Measurements from ENCODE around the gene NAT14. TPM values are rescaled to one million over a fixed set of nuclear protein-coding genes. Genes with fewer than 3 reads are reported as not detected.

The NAT14 gene
- total RNA-seq, 1 experiment from 2014 or later, result 93.1 TPM

DNA sequence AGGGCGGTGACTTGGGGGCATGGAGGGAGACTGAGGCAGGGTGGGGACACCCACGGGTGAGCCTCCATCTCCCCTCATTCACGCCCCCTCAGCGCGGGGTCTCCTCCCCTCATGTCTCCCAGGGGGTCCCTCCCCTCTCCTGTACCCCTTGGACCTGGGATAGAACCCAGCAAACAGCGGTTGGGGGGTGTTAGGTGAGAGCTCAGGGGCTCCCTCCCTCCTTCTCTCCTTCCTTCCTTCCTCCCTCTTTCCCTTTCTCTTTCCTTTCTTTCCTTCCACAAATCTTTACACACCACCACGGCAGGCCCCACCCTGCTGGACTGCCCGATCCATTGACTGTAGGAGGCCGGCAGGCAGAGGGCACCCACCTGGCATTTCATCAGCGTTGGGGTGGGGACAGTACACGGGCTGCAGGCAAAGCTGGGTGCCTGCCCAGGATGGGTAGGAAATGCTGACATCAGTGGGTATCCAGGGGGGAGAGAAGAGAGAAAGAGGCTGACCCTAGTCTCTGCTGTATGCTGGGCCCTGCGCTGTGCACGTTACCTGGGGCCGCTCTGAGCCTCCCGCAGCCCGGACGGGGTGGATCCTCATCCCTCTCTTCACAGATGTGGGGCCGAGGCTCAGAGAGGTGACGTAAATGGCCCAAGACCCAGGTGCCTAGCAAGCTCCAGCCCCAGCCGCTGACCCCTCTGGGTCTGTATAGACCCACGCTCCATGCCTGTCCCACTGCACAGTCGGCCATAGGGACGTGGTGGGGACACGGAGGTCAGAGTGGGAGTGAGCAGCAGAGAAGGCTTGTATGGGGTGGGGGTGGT lies 6.8 kb downstream of the NAT14 start:
- ChIA-PET POLR2A (interaction anchor here (0.7 to 1.0 kb wide), 2 partner anchors 15 to 133 kb away, joined by 3 to 5 read pairs; no protein-coding TSS in a partner anchor), CTCF (interaction anchor here (1.2 kb wide), 1 partner anchor 24 kb away, joined by 4 read pairs; no protein-coding TSS in a partner anchor)
- no TSS peak for BruUV-seq (replicated peaks)
- DNase-seq (ENCODE audit: low read depth, low spot score) (no peak), ATAC-seq (0 out of 2 replicates have a peak, but pooled peaks have one; percentile 3)
- peaks cover 59% of the 10 kb centered on the region for H3K4me1 ChIP-seq (ENCODE audit: control insufficient read depth, insufficient read depth, low read length)
- TF ChIP-seq, protein P1, sequence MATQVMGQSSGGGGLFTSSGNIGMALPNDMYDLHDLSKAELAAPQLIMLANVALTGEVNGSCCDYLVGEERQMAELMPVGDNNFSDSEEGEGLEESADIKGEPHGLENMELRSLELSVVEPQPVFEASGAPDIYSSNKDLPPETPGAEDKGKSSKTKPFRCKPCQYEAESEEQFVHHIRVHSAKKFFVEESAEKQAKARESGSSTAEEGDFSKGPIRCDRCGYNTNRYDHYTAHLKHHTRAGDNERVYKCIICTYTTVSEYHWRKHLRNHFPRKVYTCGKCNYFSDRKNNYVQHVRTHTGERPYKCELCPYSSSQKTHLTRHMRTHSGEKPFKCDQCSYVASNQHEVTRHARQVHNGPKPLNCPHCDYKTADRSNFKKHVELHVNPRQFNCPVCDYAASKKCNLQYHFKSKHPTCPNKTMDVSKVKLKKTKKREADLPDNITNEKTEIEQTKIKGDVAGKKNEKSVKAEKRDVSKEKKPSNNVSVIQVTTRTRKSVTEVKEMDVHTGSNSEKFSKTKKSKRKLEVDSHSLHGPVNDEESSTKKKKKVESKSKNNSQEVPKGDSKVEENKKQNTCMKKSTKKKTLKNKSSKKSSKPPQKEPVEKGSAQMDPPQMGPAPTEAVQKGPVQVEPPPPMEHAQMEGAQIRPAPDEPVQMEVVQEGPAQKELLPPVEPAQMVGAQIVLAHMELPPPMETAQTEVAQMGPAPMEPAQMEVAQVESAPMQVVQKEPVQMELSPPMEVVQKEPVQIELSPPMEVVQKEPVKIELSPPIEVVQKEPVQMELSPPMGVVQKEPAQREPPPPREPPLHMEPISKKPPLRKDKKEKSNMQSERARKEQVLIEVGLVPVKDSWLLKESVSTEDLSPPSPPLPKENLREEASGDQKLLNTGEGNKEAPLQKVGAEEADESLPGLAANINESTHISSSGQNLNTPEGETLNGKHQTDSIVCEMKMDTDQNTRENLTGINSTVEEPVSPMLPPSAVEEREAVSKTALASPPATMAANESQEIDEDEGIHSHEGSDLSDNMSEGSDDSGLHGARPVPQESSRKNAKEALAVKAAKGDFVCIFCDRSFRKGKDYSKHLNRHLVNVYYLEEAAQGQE (IDR thresholded peaks at IDR 0.05; ENCODE audit: insufficient read depth in 1 of 2, low read depth in 2 of 2, low read length in 1 of 2), result no peak
- no peak for TF ChIP-seq SIN3A (IDR thresholded peaks at IDR 0.05; ENCODE audit: borderline replicate concordance, insufficient read depth, low read depth, low read length)
- TF ChIP-seq, protein P2, sequence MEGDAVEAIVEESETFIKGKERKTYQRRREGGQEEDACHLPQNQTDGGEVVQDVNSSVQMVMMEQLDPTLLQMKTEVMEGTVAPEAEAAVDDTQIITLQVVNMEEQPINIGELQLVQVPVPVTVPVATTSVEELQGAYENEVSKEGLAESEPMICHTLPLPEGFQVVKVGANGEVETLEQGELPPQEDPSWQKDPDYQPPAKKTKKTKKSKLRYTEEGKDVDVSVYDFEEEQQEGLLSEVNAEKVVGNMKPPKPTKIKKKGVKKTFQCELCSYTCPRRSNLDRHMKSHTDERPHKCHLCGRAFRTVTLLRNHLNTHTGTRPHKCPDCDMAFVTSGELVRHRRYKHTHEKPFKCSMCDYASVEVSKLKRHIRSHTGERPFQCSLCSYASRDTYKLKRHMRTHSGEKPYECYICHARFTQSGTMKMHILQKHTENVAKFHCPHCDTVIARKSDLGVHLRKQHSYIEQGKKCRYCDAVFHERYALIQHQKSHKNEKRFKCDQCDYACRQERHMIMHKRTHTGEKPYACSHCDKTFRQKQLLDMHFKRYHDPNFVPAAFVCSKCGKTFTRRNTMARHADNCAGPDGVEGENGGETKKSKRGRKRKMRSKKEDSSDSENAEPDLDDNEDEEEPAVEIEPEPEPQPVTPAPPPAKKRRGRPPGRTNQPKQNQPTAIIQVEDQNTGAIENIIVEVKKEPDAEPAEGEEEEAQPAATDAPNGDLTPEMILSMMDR (IDR thresholded peaks at IDR 0.05), result no peak
- no peak for TF ChIP-seq POLR2AphosphoS5 (IDR thresholded peaks at IDR 0.05; ENCODE audit: low read depth, low read length)
- no peak for TF ChIP-seq TCF7L2 (IDR thresholded peaks at IDR 0.05; ENCODE audit: low read depth, low read length)
- H3K27me3 ChIP-seq (ENCODE audit: control insufficient read depth, insufficient read depth, low read length), result no peaks in the 10 kb centered on the region
- intact Hi-C loops (cut with micrococcal nuclease; ENCODE audit: unreplicated experiment) (no loop called here), in situ Hi-C loops (cut with HindIII; ENCODE audit: low pct_unique_long_range_greater_than_20kb, low sequenced_read_pairs) (no loop called here)
- peak overlapping the region; percentile 64 for H3K27ac ChIP-seq (ENCODE audit: low read length)
- H3K36me3 ChIP-seq (ENCODE audit: control insufficient read depth, insufficient read depth, low read length), result no peaks in the 10 kb centered on the region
- no peak overlapping the region for H3K4me3 ChIP-seq (ENCODE audit: low read depth in 2 of 2, low read length in 2 of 2)
- H3K9me3 ChIP-seq (ENCODE audit: control insufficient read depth, insufficient read depth, low read depth, low read length), result no peaks in the 10 kb centered on the region

DNA sequence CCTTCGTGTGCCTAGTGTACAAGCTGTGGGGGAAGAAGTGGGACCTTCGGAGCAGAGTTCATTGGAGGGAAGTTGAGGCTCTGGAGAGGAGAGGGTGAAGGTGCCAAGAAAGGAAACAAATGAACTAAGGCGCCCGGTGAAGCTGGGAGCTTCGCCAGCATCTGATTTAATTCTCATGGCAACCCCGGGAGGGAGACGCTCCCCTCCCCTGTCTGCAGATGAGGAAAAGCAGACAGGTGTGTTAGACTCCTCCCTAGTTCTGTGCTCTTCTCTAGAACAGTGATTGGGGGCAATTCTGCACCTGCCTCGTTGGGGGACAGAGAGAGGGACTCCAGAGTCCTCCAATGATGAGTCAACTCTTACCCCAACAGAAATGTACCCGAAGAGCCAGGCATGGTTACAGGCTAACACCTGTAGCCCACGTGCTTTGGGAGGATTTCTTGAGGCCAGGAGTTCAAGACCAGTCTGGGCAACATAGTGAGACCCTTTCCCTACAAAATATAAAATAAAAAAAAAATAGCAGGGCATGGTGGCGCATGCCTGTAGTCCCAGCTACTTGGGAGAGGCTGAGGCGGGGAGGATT lies 7.5 kb downstream of the NAT14 start:
- Histone ChIP-seq H3K4me3 (ENCODE audit: low read depth in 2 of 2, low read length in 2 of 2) (no peak overlapping the region), H3K36me3 (ENCODE audit: control insufficient read depth, insufficient read depth, low read length) (no peaks in the 10 kb centered on the region), H3K27me3 (ENCODE audit: control insufficient read depth, insufficient read depth, low read length) (no peaks in the 10 kb centered on the region), H3K9me3 (ENCODE audit: control insufficient read depth, insufficient read depth, low read depth, low read length) (no peaks in the 10 kb centered on the region), H3K4me1 (ENCODE audit: control insufficient read depth, insufficient read depth, low read length) (peaks cover 52% of the 10 kb centered on the region), H3K27ac (ENCODE audit: low read length) (peak overlapping the region; percentile 64; the same call in 1 of the 2 replicates)
- intact Hi-C loops (cut with micrococcal nuclease; ENCODE audit: unreplicated experiment) (no loop called here), in situ Hi-C loops (cut with HindIII; ENCODE audit: low pct_unique_long_range_greater_than_20kb, low sequenced_read_pairs) (no loop called here)
- CTCF ChIA-PET, result interaction anchor here (0.5 to 1.4 kb wide), 2 partner anchors 12 to 144 kb away, joined by 5 to 7 read pairs; no protein-coding TSS in a partner anchor
- no peak for DNase-seq (ENCODE audit: low read depth, low spot score)
- BruUV-seq (replicated peaks), result TSS peak; percentile 73
- no peak for ATAC-seq
- POLR2A ChIA-PET, result interaction anchor here (1.0 kb wide), 1 partner anchor 16 kb away, joined by 3 read pairs; no protein-coding TSS in a partner anchor
- TF ChIP-seq TCF7L2 (IDR thresholded peaks at IDR 0.05; ENCODE audit: low read depth, low read length) (no peak), SIN3A (IDR thresholded peaks at IDR 0.05; ENCODE audit: borderline replicate concordance, insufficient read depth, low read depth, low read length) (no peak), POLR2AphosphoS5 (IDR thresholded peaks at IDR 0.05; ENCODE audit: low read depth, low read length) (no peak)
- TF ChIP-seq, protein P2 (IDR thresholded peaks at IDR 0.05), result no peak
- TF ChIP-seq, protein P1 (IDR thresholded peaks at IDR 0.05; ENCODE audit: insufficient read depth in 1 of 2, low read depth in 2 of 2, low read length in 1 of 2), result no peak

Measured in Panc1 (cell line).